ENCODE data around the gene IPMK.
"Not testable (repeated sequence)": the region's sequence is repeated elsewhere in the genome, so short reads cannot be mapped to it uniquely, and the experiment has no call there.

DNA sequence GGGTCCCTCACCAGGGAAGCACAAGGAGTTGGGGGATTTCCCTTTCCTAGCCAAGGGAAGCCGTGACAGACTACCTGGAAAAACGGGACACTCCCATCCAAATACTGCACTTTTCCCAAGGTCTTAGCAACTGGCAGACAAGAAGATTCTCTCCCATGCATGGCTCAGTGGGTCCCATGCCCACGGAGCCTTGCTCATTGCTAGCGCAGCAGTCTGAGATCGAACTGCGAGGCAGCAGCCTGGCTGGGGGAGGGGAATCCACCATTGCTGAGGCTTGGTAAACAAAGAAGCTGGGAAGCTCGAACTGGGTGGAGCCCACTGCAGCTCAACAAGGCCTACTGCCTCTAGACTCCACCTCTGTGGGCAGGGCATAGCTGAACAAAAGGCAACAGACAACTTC, 37.8 kb downstream of the IPMK start:
- TF ChIP-seq CTCF (conservative IDR thresholded peaks at IDR 0.05 in 1 of 2, IDR thresholded peaks at IDR 0.05 in 1 of 2; ENCODE audit: extremely low read depth in 1 of 2, insufficient read depth in 1 of 2, low read depth in 1 of 2, low read length in 2 of 2); EZH2 (IDR thresholded peaks at IDR 0.05; ENCODE audit: borderline replicate concordance, low read length): not testable (repeated sequence)
